ENCODE results near the gene TRPM2. TPM values are rescaled to one million over a fixed set of nuclear protein-coding genes. Genes with fewer than 3 reads are reported as not detected.

Gene TRPM2
- total RNA-seq, 2 donors from 2014 or later = 1.6 to 12.5 TPM

GRCh38 chr21:44420416-44421205, 67.2 kb downstream of the TRPM2 start:
- Histone ChIP-seq H3K4me1 (ENCODE audit: control insufficient read depth, insufficient read depth, low read length) (no peaks in the 10 kb centered on the region), H3K27me3 (ENCODE audit: control insufficient read depth, insufficient read depth, low read length, poor library complexity, severe bottlenecking) (no peaks in the 10 kb centered on the region), H3K9me3 (ENCODE audit: control insufficient read depth, low read length) (no peaks in the 10 kb centered on the region), H3K4me3 (ENCODE audit: low read length) (no peak overlapping the region), H3K27ac (ENCODE audit: low read depth, low read length) (no peak overlapping the region), H3K36me3 (ENCODE audit: control insufficient read depth, insufficient read depth, low read length) (no peaks in the 10 kb centered on the region), H3K9ac (ENCODE audit: extremely low read depth, low read length, poor library complexity, severe bottlenecking) (no peak overlapping the region)
- WGBS, 2 experiments (ENCODE audit: insufficient coverage in 1 of 2, insufficient read length in 1 of 2) = 87 to 88% methylated on average over 2 to 13 of the region's 14 CpGs
- peaks cover 6% of the 10 kb centered on the region for H3K9me3 Mint-ChIP-seq
- H3K27me3 Mint-ChIP-seq (ENCODE audit: insufficient read depth) = no peaks in the 10 kb centered on the region
- peaks cover 3% of the 10 kb centered on the region for H3K4me1 Mint-ChIP-seq
- DNase-seq = peak; percentile 13
- no peak overlapping the region for H3K27ac Mint-ChIP-seq
- no peak for TF ChIP-seq CTCF (conservative IDR thresholded peaks at IDR 0.05)
- H3K4me3 Mint-ChIP-seq = no peak overlapping the region
- H3K36me3 Mint-ChIP-seq (ENCODE audit: low read depth) = peaks cover 2% of the 10 kb centered on the region

- no peak for TF ChIP-seq CTCF (conservative IDR thresholded peaks at IDR 0.05)
- no peak overlapping the region for H3K27ac ChIP-seq (ENCODE audit: low read depth, low read length)
- H3K4me3 ChIP-seq (ENCODE audit: low read length) = no peak overlapping the region
- no peaks in the 10 kb centered on the region for H3K27me3 ChIP-seq (ENCODE audit: control insufficient read depth, insufficient read depth, low read length, poor library complexity, severe bottlenecking)
- H3K9me3 ChIP-seq (ENCODE audit: control insufficient read depth, low read length) = no peaks in the 10 kb centered on the region
- Mint-ChIP-seq H3K27me3 (ENCODE audit: insufficient read depth) (no peaks in the 10 kb centered on the region), H3K9me3 (peaks cover 6% of the 10 kb centered on the region), H3K4me3 (no peak overlapping the region), H3K4me1 (peaks cover 3% of the 10 kb centered on the region), H3K36me3 (ENCODE audit: low read depth) (peaks cover 2% of the 10 kb centered on the region), H3K27ac (no peak overlapping the region)
- H3K9ac ChIP-seq (ENCODE audit: extremely low read depth, low read length, poor library complexity, severe bottlenecking) = no peak overlapping the region
- no peaks in the 10 kb centered on the region for H3K36me3 ChIP-seq (ENCODE audit: control insufficient read depth, insufficient read depth, low read length)
- WGBS, 2 experiments (ENCODE audit: insufficient coverage in 1 of 2, insufficient read length in 1 of 2) = 95% methylated on average over 17 to 21 of the region's 26 CpGs
- DNase-seq = peak; percentile 22
- no peaks in the 10 kb centered on the region for H3K4me1 ChIP-seq (ENCODE audit: control insufficient read depth, insufficient read depth, low read length)
Observed at GRCh38 chr21:44421901-44422840, 68.8 kb downstream of the TRPM2 start.

GRCh38 chr21:44423312-44423821, 69.9 kb downstream of the TRPM2 start:
- Histone ChIP-seq H3K4me1 (ENCODE audit: control insufficient read depth, insufficient read depth, low read length) (no peaks in the 10 kb centered on the region), H3K27me3 (ENCODE audit: control insufficient read depth, insufficient read depth, low read length, poor library complexity, severe bottlenecking) (no peaks in the 10 kb centered on the region), H3K9ac (ENCODE audit: extremely low read depth, low read length, poor library complexity, severe bottlenecking) (no peak overlapping the region), H3K9me3 (ENCODE audit: control insufficient read depth, low read length) (no peaks in the 10 kb centered on the region), H3K27ac (ENCODE audit: low read depth, low read length) (no peak overlapping the region), H3K4me3 (ENCODE audit: low read length) (no peak overlapping the region), H3K36me3 (ENCODE audit: control insufficient read depth, insufficient read depth, low read length) (no peaks in the 10 kb centered on the region)
- H3K4me1 Mint-ChIP-seq = peaks cover 3% of the 10 kb centered on the region
- peaks cover 2% of the 10 kb centered on the region for H3K36me3 Mint-ChIP-seq (ENCODE audit: low read depth)
- no peak for TF ChIP-seq CTCF (conservative IDR thresholded peaks at IDR 0.05)
- no peaks in the 10 kb centered on the region for H3K27me3 Mint-ChIP-seq (ENCODE audit: insufficient read depth)
- peaks cover 8% of the 10 kb centered on the region for H3K9me3 Mint-ChIP-seq
- no peak overlapping the region for H3K4me3 Mint-ChIP-seq
- H3K27ac Mint-ChIP-seq = no peak overlapping the region
- DNase-seq = peak; percentile 47
- WGBS, 2 experiments (ENCODE audit: insufficient coverage in 1 of 2, insufficient read length in 1 of 2) = 91 to 98% methylated on average over 7 to 12 of the region's 12 CpGs

All from endodermal cell (in vitro differentiated cells).